Testis (tissue), 3 donors: ENCODE data around the gene SIPA1L2. TPM values are rescaled to one million over a fixed set of nuclear protein-coding genes. Genes with fewer than 3 reads are reported as not detected.

Source experiments
- DNase-seq: peaks from one replicate; pipeline ENCODE4 v3.0.0-alpha.2; 2019
- H3K27ac ChIP-seq, 2 donors: fragments of 200-600 bp; sonication (generic); one replicate each; pipeline ENCODE4 v1.5.1; 2019
- H3K27me3 ChIP-seq: fragments of 200-600 bp; sonication (generic); one replicate; pipeline ENCODE4 v1.5.1; 2019
- H3K36me3 ChIP-seq: fragments of 200-600 bp; sonication (generic); one replicate; pipeline ENCODE4 v1.5.1; 2017; ENCODE audit warnings: low read depth; ENCODE audit errors: missing control alignments
- H3K4me1 ChIP-seq: fragments of 200-600 bp; sonication (generic); one replicate; pipeline ENCODE4 v1.5.1; 2019
- H3K4me3 ChIP-seq, 2 donors: fragments of 200-600 bp; sonication (generic); one replicate each; pipeline ENCODE4 v1.5.1; 2017 to 2019
- H3K9me3 ChIP-seq: fragments of 200-600 bp; sonication (generic); one replicate; pipeline ENCODE4 v1.5.1; 2017
- CTCF ChIP-seq, 3 experiments: fragments of 450-650 bp in 2 of 3; fragments of 200-600 bp in 1 of 3; sonication (generic) in 1 of 3; IDR thresholded peaks; one replicate each; pipeline ENCODE4 v1.5.1; 2016 to 2019; ENCODE audit warnings: antibody characterized with exemption in 3 of 3, mild to moderate bottlenecking in 2 of 3, moderate library complexity in 1 of 3
- POLR2A ChIP-seq: fragments of 450-650 bp; IDR thresholded peaks from one replicate; pipeline ENCODE4 v1.6.1; 2017; ENCODE audit warnings: antibody characterized with exemption, mild to moderate bottlenecking, moderate library complexity
- WGBS, 2 donors: methylation state at CpG; one replicate each; pipeline ENCODE4 v1.1.5; 2018; 5-methylcytosine and 5-hydroxymethylcytosine counted together
- intact Hi-C: fragments of 100-400 bp; cut with DNase I; formaldehyde crosslinking; loops from one replicate; pipeline ENCODE4 v1.15.1; 2023; ENCODE audit warnings: low total_unique reads
- polyA plus RNA-seq: library from polyadenylated mRNA; stranded (reverse); fragments of 350-450 nt; fragmentation: Illumina TruSeq; extraction: RNeasy Lipid Tissue Mini Kit (QIAGEN cat#74804); gene quantifications from one replicate; pipeline ENCODE4 v1.2.3, GENCODE V29; 2014; ENCODE audit warnings: low read depth, low replicate concordance; ENCODE audit not compliant: insufficient read depth
- total RNA-seq, 2 donors: library from RNA; depleted of rRNA; stranded (reverse); fragments of >200 nt; gene quantifications; one replicate each; pipeline ENCODE4 v1.2.3, GENCODE V29; 2016

SIPA1L2 gene
- total and polyA plus RNA-seq, 3 donors from 2014 or later, result 19.5 to 43.4 (median 36.1) TPM

- TF ChIP-seq POLR2A, result no peak
- no peak for TF ChIP-seq CTCF (IDR thresholded peaks at IDR 0.05)
- H3K27ac ChIP-seq, result no peak overlapping the region
- no peaks in the 10 kb centered on the region for H3K9me3 ChIP-seq
- DNase-seq, result no peak
- H3K27me3 ChIP-seq, result no peaks in the 10 kb centered on the region
- no peaks in the 10 kb centered on the region for H3K4me1 ChIP-seq
- no peaks in the 10 kb centered on the region for H3K36me3 ChIP-seq
- intact Hi-C loops, result no loop called here
- WGBS, 2 donors, result 63 to 87% methylated on average over 2 of the region's 2 CpGs
- H3K4me3 ChIP-seq, result no peak overlapping the region
Measured at GRCh38 chr1:232650418-232650817, 20.5 kb upstream of the SIPA1L2 start.

GRCh38 chr1:232648316-232648715 lies 18.4 kb upstream of the SIPA1L2 start:
- intact Hi-C loops, result no loop called here
- Histone ChIP-seq H3K9me3 (no peaks in the 10 kb centered on the region), H3K36me3 (no peaks in the 10 kb centered on the region), H3K4me1 (no peaks in the 10 kb centered on the region), H3K27ac (no peak overlapping the region), H3K27me3 (no peaks in the 10 kb centered on the region), H3K4me3 (no peak overlapping the region)
- no peak for DNase-seq
- TF ChIP-seq POLR2A (no peak), CTCF (IDR thresholded peaks at IDR 0.05) (no peak)
- WGBS, 2 donors, result 63 to 75% methylated on average over 3 of the region's 3 CpGs

GRCh38 chr1:232644209-232644608 lies 14.3 kb upstream of the SIPA1L2 start:
- intact Hi-C loops, result no loop called here
- no peak overlapping the region for H3K27ac ChIP-seq
- H3K27me3 ChIP-seq, result no peaks in the 10 kb centered on the region
- H3K36me3 ChIP-seq, result no peaks in the 10 kb centered on the region
- no peaks in the 10 kb centered on the region for H3K4me1 ChIP-seq
- TF ChIP-seq CTCF (IDR thresholded peaks at IDR 0.05) (no peak), POLR2A (no peak)
- H3K4me3 ChIP-seq, result no peak overlapping the region
- WGBS, 2 donors, result 98 to 100% methylated on average over 1 of the region's 1 CpG
- DNase-seq, result no peak
- H3K9me3 ChIP-seq, result no peaks in the 10 kb centered on the region

GRCh38 chr1:232643251-232643650 lies 13.3 kb upstream of the SIPA1L2 start:
- Histone ChIP-seq H3K9me3 (no peaks in the 10 kb centered on the region), H3K36me3 (no peaks in the 10 kb centered on the region), H3K4me1 (no peaks in the 10 kb centered on the region), H3K4me3 (no peak overlapping the region), H3K27me3 (no peaks in the 10 kb centered on the region), H3K27ac (no peak overlapping the region)
- intact Hi-C loops, result no loop called here
- TF ChIP-seq POLR2A (no peak), CTCF (IDR thresholded peaks at IDR 0.05) (no peak)
- DNase-seq, result no peak

GRCh38 chr1:232641507-232641906 lies 11.6 kb upstream of the SIPA1L2 start:
- TF ChIP-seq POLR2A (no peak), CTCF (IDR thresholded peaks at IDR 0.05) (no peak)
- DNase-seq, result no peak
- Histone ChIP-seq H3K4me3 (no peak overlapping the region), H3K36me3 (no peaks in the 10 kb centered on the region), H3K27ac (no peak overlapping the region), H3K9me3 (no peaks in the 10 kb centered on the region), H3K4me1 (no peaks in the 10 kb centered on the region), H3K27me3 (no peaks in the 10 kb centered on the region)
- intact Hi-C loops, result no loop called here
- WGBS, 2 donors, result 67 to 86% methylated on average over 6 of the region's 6 CpGs
